B cell (primary cell): ENCODE measurements around the gene GPR119. TPM values are rescaled to one million over a fixed set of nuclear protein-coding genes. Genes with fewer than 3 reads are reported as not detected.
"Not testable (repeated sequence)": the region's sequence is repeated elsewhere in the genome, so short reads cannot be mapped to it uniquely, and the experiment has no call there.

Experiments
- ATAC-seq: fragments of 200-7000 bp; cut with Tn5 transposase; one replicate; pipeline ENCODE4 v1.10.0; 2021; ENCODE audit warnings: low read depth, mild to moderate bottlenecking, moderate number of reproducible peaks, moderate library complexity
- CTCF ChIA-PET: fragments of 350-600 bp; sonication (Branson Sonifier 250); formaldehyde crosslinking; loops from one replicate; lab custom pipeline; 2021; ENCODE audit warnings: antibody characterized with exemption, inconsistent platforms; lab: Charles Lee
- POLR2A ChIA-PET: fragments of 350-600 bp; sonication (Branson Sonifier 250); formaldehyde crosslinking; loops from one replicate; lab custom pipeline; 2021; ENCODE audit warnings: antibody characterized with exemption; lab: Charles Lee
- DNase-seq: peaks from one replicate; pipeline ENCODE4 v3.0.0; 2013
- H2AFZ ChIP-seq: 2 replicates; pipeline ENCODE4 v1.6.1; 2012; ENCODE audit warnings: mild to moderate bottlenecking, low read depth, low read length; ENCODE audit not compliant: insufficient read depth, poor library complexity, severe bottlenecking
- H3K27ac ChIP-seq, 2 donors: 1 replicate in 1 of 2; 2 replicates in 1 of 2; pipeline ENCODE4 v1.5.1; 2012 to 2013; ENCODE audit warnings: low read length in 2 of 2, mild to moderate bottlenecking in 2 of 2, moderate library complexity in 1 of 2
- H3K27me3 ChIP-seq, 4 experiments: fragments of 200-600 bp in 1 of 4; sonication (generic) in 1 of 4; replicated peaks in 1 of 4; 1 replicate in 2 of 4; 2 replicates in 2 of 4; pipeline versions ENCODE4 v1.6.1 to v1.7.0; 2013 to 2016; ENCODE audit warnings: low read length in 3 of 4, mild to moderate bottlenecking in 2 of 4, mixed read lengths in 1 of 4, moderate library complexity in 1 of 4; ENCODE audit not compliant: insufficient read depth in 4 of 4, control insufficient read depth in 3 of 4; ENCODE audit errors: control extremely low read depth in 1 of 4
- H3K36me3 ChIP-seq, 2 experiments: replicated peaks in 1 of 2; 1 replicate in 1 of 2; 2 replicates in 1 of 2; pipeline versions ENCODE4 v1.6.1 to v1.7.1; 2013; ENCODE audit warnings: low read length in 1 of 2; ENCODE audit not compliant: insufficient read depth in 2 of 2, control insufficient read depth in 1 of 2; ENCODE audit errors: control extremely low read depth in 1 of 2, extremely low read depth in 1 of 2
- H3K4me1 ChIP-seq, 2 donors: fragments of 200-600 bp in 1 of 2; sonication (generic) in 1 of 2; 1 replicate in 1 of 2; 2 replicates in 1 of 2; pipeline versions ENCODE4 v1.5.1 to v1.6.1; 2013 to 2017; ENCODE audit warnings: low read length in 2 of 2; ENCODE audit not compliant: control insufficient read depth in 2 of 2, insufficient read depth in 2 of 2
- H3K4me2 ChIP-seq: replicated peaks from 2 replicates; pipeline ENCODE3; 2012; ENCODE audit warnings: mild to moderate bottlenecking, low read depth, low read length; ENCODE audit not compliant: poor library complexity, severe bottlenecking
- H3K4me3 ChIP-seq, 5 experiments: fragments of 200-600 bp in 1 of 5; sonication (generic) in 1 of 5; 1 replicate in 3 of 5; 2 replicates in 2 of 5; pipeline versions ENCODE4 v1.5.1 to v1.7.0; 2011 to 2016; ENCODE audit warnings: low read length in 4 of 5, mild to moderate bottlenecking in 4 of 5, low read depth in 2 of 5, control low read depth in 1 of 5, moderate library complexity in 1 of 5; ENCODE audit not compliant: insufficient read depth in 1 of 5; ENCODE audit errors: control extremely low read depth in 1 of 5, extremely low read depth in 1 of 5
- H3K79me2 ChIP-seq: fragments of 200-600 bp; sonication (generic); one replicate; pipeline ENCODE4 v1.6.0; 2016; ENCODE audit warnings: low read length; ENCODE audit not compliant: control insufficient read depth, insufficient read depth
- H3K9ac ChIP-seq: fragments of 200-600 bp; sonication (generic); 2 replicates; pipeline ENCODE4 v1.6.1; 2017; ENCODE audit warnings: mild to moderate bottlenecking, low read length, moderate library complexity
- H3K9me3 ChIP-seq, 3 donors: one replicate each; pipeline versions ENCODE4 v1.6.1 to v1.7.1; 2013; ENCODE audit warnings: low read length in 2 of 3; ENCODE audit not compliant: control insufficient read depth in 2 of 3, insufficient read depth in 1 of 3; ENCODE audit errors: control extremely low read depth in 1 of 3
- H4K20me1 ChIP-seq: 2 replicates; pipeline ENCODE4 v1.6.0; 2012; ENCODE audit warnings: mild to moderate bottlenecking, low read length; ENCODE audit not compliant: insufficient read depth, control insufficient read depth, poor library complexity, severe bottlenecking
- H3K27ac Mint-ChIP-seq: one replicate; pipeline ENCODE4 v1.8.0; 2021; ENCODE audit warnings: mixed read lengths
- H3K27me3 Mint-ChIP-seq: one replicate; pipeline ENCODE4 v1.8.0; 2021; ENCODE audit warnings: mixed read lengths
- H3K4me1 Mint-ChIP-seq: one replicate; pipeline ENCODE4 v1.8.0; 2021; ENCODE audit warnings: mixed read lengths
- H3K4me3 Mint-ChIP-seq: one replicate; pipeline ENCODE4 v1.8.0; 2021; ENCODE audit warnings: mixed read lengths
- H3K9me3 Mint-ChIP-seq: one replicate; pipeline ENCODE4 v1.8.0; 2022; ENCODE audit warnings: mixed read lengths; ENCODE audit not compliant: insufficient read depth
- CTCF ChIP-seq: fragments of 200-600 bp; IDR thresholded peaks from one replicate; pipeline ENCODE4 v1.8.0; 2022; ENCODE audit warnings: antibody characterized with exemption, mild to moderate bottlenecking
- EZH2 ChIP-seq: IDR thresholded peaks from 2 replicates; pipeline ENCODE4 v1.6.1; 2012; ENCODE audit warnings: borderline replicate concordance, low read depth, mild to moderate bottlenecking, moderate library complexity, low read length; ENCODE audit not compliant: insufficient read depth, poor library complexity, severe bottlenecking
- WGBS: methylation state at CpG from one replicate; pipeline ENCODE4 v1.1.5; 2013; ENCODE audit warnings: missing lambda C conversion rate; ENCODE audit not compliant: insufficient coverage; 5-methylcytosine and 5-hydroxymethylcytosine counted together
- intact Hi-C: fragments of 100-400 bp; cut with micrococcal nuclease; formaldehyde crosslinking; loops from one replicate; pipeline ENCODE4 v1.10.0; 2022
- polyA minus RNA-seq: library from RNA; depleted of rRNA, polyadenylated mRNA; stranded (reverse); fragments of >200 nt; gene quantifications from 2 replicates; pipeline ENCODE4 v1.2.3, GENCODE V29; 2012
- polyA plus RNA-seq: library from polyadenylated mRNA; depleted of rRNA; stranded (reverse); fragments of >200 nt; gene quantifications from 2 replicates; pipeline ENCODE4 v1.2.3, GENCODE V29; 2012
- total RNA-seq, 2 donors: library from RNA; stranded (reverse); fragments of 120-200 nt in 1 of 2; gene quantifications; 1 replicate in 1 of 2; 2 replicates in 1 of 2; pipeline versions ENCODE4 v1.2.3 to v1.2.4, GENCODE V29; 2013 to 2022

GPR119 gene
- not detected in 2 replicates for total RNA-seq
- total RNA-seq (2013): not detected
- polyA plus RNA-seq: not detected in 2 replicates
- polyA minus RNA-seq: not detected in 2 replicates

- H3K27ac Mint-ChIP-seq: no peak within 1 kb of the TSS
- Histone ChIP-seq H3K9me3 (no peaks in the 10 kb centered on the region), H3K27ac (no peak within 1 kb of the TSS), H3K4me3 (no peak within 1 kb of the TSS), H3K27me3 (no peaks in the 10 kb centered on the region), H2AFZ (no peak within 1 kb of the TSS), H3K36me3 (no peaks in the 10 kb centered on the region), H3K79me2 (no peaks in the 10 kb centered on the region), H3K4me1 (no peaks in the 10 kb centered on the region), H4K20me1 (no peaks in the 10 kb centered on the region), H3K4me2 (no peak within 1 kb of the TSS), H3K9ac (no peak within 1 kb of the TSS)
- WGBS: 89% methylated on average over 3 of the region's 4 CpGs
- H3K9me3 Mint-ChIP-seq: no peaks in the 10 kb centered on the region
- no peak within 1 kb of the TSS for H3K4me3 Mint-ChIP-seq
- ATAC-seq: no peak
- no peak for TF ChIP-seq EZH2
- no peak for TF ChIP-seq CTCF
- H3K4me1 Mint-ChIP-seq: no peaks in the 10 kb centered on the region
- DNase-seq: no peak
- ChIA-PET POLR2A (no interaction called here), CTCF (no interaction called here)
- intact Hi-C loops: no loop called here
- H3K27me3 Mint-ChIP-seq: peaks cover 9% of the 10 kb centered on the region
These were observed at the start of gene GPR119 for GRCh38 chrX:130385520-130385919. Gene GPR119 (minus strand): TSS chrX:130385674. CDS start chrX:130385447, 227 bp downstream.

DNA sequence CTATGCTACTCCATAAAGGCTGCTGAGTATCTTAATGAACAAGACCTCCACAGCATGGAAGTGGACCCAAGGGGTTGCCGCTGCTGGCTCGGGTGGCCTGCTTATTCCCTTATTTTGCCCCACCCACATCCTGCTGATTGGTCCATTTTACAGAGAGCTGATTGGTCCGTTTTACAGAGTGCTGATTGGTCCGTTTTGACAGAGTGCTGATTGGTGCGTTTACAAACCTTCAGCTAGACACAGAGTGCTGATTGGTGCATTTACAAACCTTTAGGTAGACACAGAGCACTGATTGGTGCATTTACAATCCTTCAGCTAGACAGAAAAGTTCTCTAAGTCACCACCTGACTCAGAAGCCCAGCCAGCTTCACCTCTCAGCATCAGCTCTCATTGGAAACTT, 43.8 kb upstream of the GPR119 start:
- H3K4me1 ChIP-seq, H3K27ac Mint-ChIP-seq, H3K9me3 Mint-ChIP-seq, H3K36me3 ChIP-seq, H3K4me1 Mint-ChIP-seq, H3K9me3 ChIP-seq, ATAC-seq, H3K27ac ChIP-seq, H3K4me3 ChIP-seq, intact Hi-C loops, H3K4me3 Mint-ChIP-seq, H3K9ac ChIP-seq, DNase-seq, H3K27me3 Mint-ChIP-seq, POLR2A ChIA-PET, H2AFZ ChIP-seq, H3K27me3 ChIP-seq, CTCF ChIA-PET, H3K4me2 ChIP-seq, H4K20me1 ChIP-seq, H3K79me2 ChIP-seq: not testable (repeated sequence)
- 80% methylated on average over 1 of the region's 5 CpGs for WGBS
